ENCODE data around the gene FAM168B. TPM values are rescaled to one million over a fixed set of nuclear protein-coding genes. Genes with fewer than 3 reads are reported as not detected.
A peak's percentile ranks its signal among the peaks of the same experiment; 100 is the strongest.

FAM168B gene
- total and polyA plus RNA-seq, 2 of the 13 experiments (the other 11 are each of a cell fraction or from before 2014, with no cell fraction given), result 64.5 to 113 TPM

- TF ChIP-seq TEAD3 (CRISPR knock-in tag; optimal IDR thresholded peaks at IDR 0.05; ENCODE audit: borderline replicate concordance), result peak; percentile 14
- TF ChIP-seq ZFP36 (IDR thresholded peaks at IDR 0.05; ENCODE audit: borderline replicate concordance, low read depth, low read length, partially characterized antibody), result no peak
- TF ChIP-seq ZFP36L1 (CRISPR knock-in tag; IDR thresholded peaks at IDR 0.05), result no peak
- TF ChIP-seq KDM1A (CRISPR knock-in tag; IDR thresholded peaks at IDR 0.05), result no peak
- TF ChIP-seq ZBTB25 (CRISPR knock-in tag; IDR thresholded peaks at IDR 0.05), result peak; percentile 72
Measured at GRCh38 chr2:131105156-131105949, 12.1 kb upstream of the FAM168B start, which contains the start of gene PLEKHB2 (continued).

- WGBS (ENCODE audit: low lambda C conversion rate), result under 1% methylated on average over 20 of the region's 20 CpGs
- 0 out of 2 replicates have a peak, but pooled peaks have one; percentile 17 for TF ChIP-seq STAT6 (CRISPR knock-in tag; IDR thresholded peaks at IDR 0.05; ENCODE audit: borderline replicate concordance)
- 0 out of 2 replicates have a peak, but pooled peaks have one; percentile 10 for TF ChIP-seq ZSCAN20 (CRISPR knock-in tag; IDR thresholded peaks at IDR 0.05; ENCODE audit: borderline replicate concordance)
- no peak for TF ChIP-seq AGO1 (IDR thresholded peaks at IDR 0.05; ENCODE audit: low read depth, low read length, poor library complexity, severe bottlenecking)
- TF ChIP-seq GRHL1 (CRISPR knock-in tag; conservative IDR thresholded peaks at IDR 0.05), result no peak
- 0 out of 2 replicates have a peak, but pooled peaks have one; percentile 33 for TF ChIP-seq MIER3 (CRISPR knock-in tag; IDR thresholded peaks at IDR 0.05; ENCODE audit: borderline replicate concordance)
- TF ChIP-seq FOXK1 (CRISPR knock-in tag; IDR thresholded peaks at IDR 0.05; ENCODE audit: borderline replicate concordance, low read depth), result peak; percentile 50; the same call in 1 of the 2 replicates
- TF ChIP-seq HDAC2 (CRISPR knock-in tag; IDR thresholded peaks at IDR 0.05), result peak; percentile 39; the same call in 1 of the 2 replicates
- peak; percentile 81 for TF ChIP-seq ZFX (CRISPR knock-in tag; IDR thresholded peaks at IDR 0.05; ENCODE audit: low read depth)
Measured at GRCh38 chr2:131104487-131105155, 11.4 kb upstream of the FAM168B start.

More at GRCh38 chr2:131104487-131105155, 11.4 kb upstream of the FAM168B start:
- in situ Hi-C loops (cut with HindIII; ENCODE audit: extremely low pct_ligation_motif_present, low pct_unique_long_range_greater_than_20kb), result no loop called here
- Histone ChIP-seq H3K27me3 (ENCODE audit: control insufficient read depth in 1 of 2, insufficient read depth in 2 of 2, low read length in 2 of 2) (no peaks in the 10 kb centered on the region; a peak in 1 of 5 replicates), H3K9me3 (ENCODE audit: low read length) (no peaks in the 10 kb centered on the region), H3K27ac (ENCODE audit: extremely low read length, insufficient read depth, low read length) (peak overlapping the region; percentile 74), H3K4me3 (replicated peaks in 1 of 3; ENCODE audit: insufficient read depth in 1 of 3, low read depth in 2 of 3, low read length in 3 of 3) (peak overlapping the region; percentile 89 to 100 (median 100)), H3K36me3 (replicated peaks in 1 of 2; ENCODE audit: control insufficient read depth in 1 of 2, insufficient read depth in 2 of 2, low read length in 2 of 2) (peaks cover 0 to 3% of the 10 kb centered on the region in 2 experiments; a peak in 2 of 5 replicates), H4K20me1 (ENCODE audit: insufficient read depth, low read length) (peaks cover 30% of the 10 kb centered on the region), H3K4me1 (ENCODE audit: insufficient read depth, low read length) (peaks cover 78% of the 10 kb centered on the region), H3K9ac (ENCODE audit: insufficient read depth, low read depth, low read length) (peak overlapping the region; percentile 87), H3K79me2 (ENCODE audit: insufficient read depth, low read length) (peaks cover 45% of the 10 kb centered on the region), H2AFZ (ENCODE audit: low read length) (peak overlapping the region; percentile 60), H3K4me2 (ENCODE audit: low read depth, low read length) (peak overlapping the region; percentile 100)
- ATAC-seq (peak; percentile 40), DNase-seq (ENCODE audit: low spot score) (peak; percentile 64), FAIRE-seq (no peak)
- BruUV-seq (replicated peaks), result TSS peak; percentile 90
- ChIA-PET CTCF (ENCODE audit: low intra/inter-chr PET ratio, low total read pairs) (no interaction called here), POLR2A (interaction anchor here (0.9 to 6.8 kb wide), 2 partner anchors 11 to 17 kb away, joined by 3 to 132 read pairs; partner anchors contain the start of gene FAM168B)
- intact Hi-C loops (cut with micrococcal nuclease; ENCODE audit: unreplicated experiment), result no loop called here

All from HepG2 (cell line).